Thoracic aorta (tissue), 2 donors: ENCODE data around the gene KCND2. TPM values are rescaled to one million over a fixed set of nuclear protein-coding genes. Genes with fewer than 3 reads are reported as not detected.

Source experiments
- ATAC-seq: fragments of 150-250 bp; one replicate; pipeline ENCODE4 v1.8.0; 2017; ENCODE audit warnings: low read depth; ENCODE audit not compliant: insufficient number of reproducible peaks, low FRiP score
- DNase-seq: peaks from one replicate; pipeline ENCODE4 v3.0.0-alpha.2; 2020; ENCODE audit warnings: low spot score
- H3K27ac ChIP-seq, 2 donors: fragments of 200-600 bp; sonication (generic); 1 replicate in 1 of 2; 2 replicates in 1 of 2; pipeline ENCODE4 v1.5.1; 2016; ENCODE audit warnings: mild to moderate bottlenecking in 2 of 2, moderate library complexity in 2 of 2
- H3K27me3 ChIP-seq: fragments of 200-600 bp; sonication (generic); replicated peaks from 2 replicates; pipeline ENCODE4 v1.6.0; 2016; ENCODE audit warnings: mild to moderate bottlenecking; ENCODE audit not compliant: insufficient read depth
- H3K36me3 ChIP-seq: fragments of 200-600 bp; sonication (generic); one replicate; pipeline ENCODE4 v1.5.1; 2016
- H3K4me1 ChIP-seq, 2 donors: fragments of 200-600 bp; sonication (generic); 1 replicate in 1 of 2; 2 replicates in 1 of 2; pipeline versions ENCODE4 v1.5.1 to v1.6.0; 2016; ENCODE audit warnings: low read depth in 2 of 2, mild to moderate bottlenecking in 1 of 2; ENCODE audit not compliant: control insufficient read depth in 1 of 2
- H3K4me3 ChIP-seq: fragments of 200-600 bp; sonication (generic); 2 replicates; pipeline ENCODE4 v1.5.1; 2016; ENCODE audit warnings: mild to moderate bottlenecking
- H3K9me3 ChIP-seq: fragments of 200-600 bp; sonication (generic); 2 replicates; pipeline ENCODE4 v1.5.1; 2016
- total RNA-seq, 2 donors: library from RNA; depleted of rRNA; stranded (reverse); fragments of >200 nt; gene quantifications; one replicate each; pipeline versions ENCODE4 v1.1.0 to v1.2.3, GENCODE V29; 2016
- TF ChIP-seq, protein P1 (sequence below): fragments of 200-600 bp; sonication (generic); IDR thresholded peaks from one replicate; pipeline ENCODE4 v1.5.1; 2019; ENCODE audit warnings: antibody characterized with exemption

KCND2 gene
- total RNA-seq, 2 donors from 2014 or later, result 0.14 to 0.99 TPM

DNA sequence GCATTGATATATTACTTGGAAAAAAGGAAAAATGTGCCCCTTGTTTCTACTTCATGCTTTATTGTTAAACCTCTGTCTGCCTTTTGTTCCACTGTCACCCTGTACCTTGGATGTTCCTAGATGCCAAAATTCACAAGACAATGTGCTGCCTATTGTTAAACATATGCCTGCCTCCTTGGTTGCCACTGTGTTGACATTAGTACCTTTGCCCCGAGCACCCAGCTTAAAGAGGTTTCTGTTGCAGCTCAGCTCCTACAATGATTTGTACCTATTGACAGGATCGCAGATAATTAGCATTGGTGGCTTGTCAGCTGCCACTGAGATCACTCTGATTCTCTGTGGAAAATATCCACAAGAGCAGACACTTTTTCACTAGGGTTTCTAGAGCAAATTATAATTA, 188.0 kb downstream of the KCND2 start:
- TF ChIP-seq, protein P1, sequence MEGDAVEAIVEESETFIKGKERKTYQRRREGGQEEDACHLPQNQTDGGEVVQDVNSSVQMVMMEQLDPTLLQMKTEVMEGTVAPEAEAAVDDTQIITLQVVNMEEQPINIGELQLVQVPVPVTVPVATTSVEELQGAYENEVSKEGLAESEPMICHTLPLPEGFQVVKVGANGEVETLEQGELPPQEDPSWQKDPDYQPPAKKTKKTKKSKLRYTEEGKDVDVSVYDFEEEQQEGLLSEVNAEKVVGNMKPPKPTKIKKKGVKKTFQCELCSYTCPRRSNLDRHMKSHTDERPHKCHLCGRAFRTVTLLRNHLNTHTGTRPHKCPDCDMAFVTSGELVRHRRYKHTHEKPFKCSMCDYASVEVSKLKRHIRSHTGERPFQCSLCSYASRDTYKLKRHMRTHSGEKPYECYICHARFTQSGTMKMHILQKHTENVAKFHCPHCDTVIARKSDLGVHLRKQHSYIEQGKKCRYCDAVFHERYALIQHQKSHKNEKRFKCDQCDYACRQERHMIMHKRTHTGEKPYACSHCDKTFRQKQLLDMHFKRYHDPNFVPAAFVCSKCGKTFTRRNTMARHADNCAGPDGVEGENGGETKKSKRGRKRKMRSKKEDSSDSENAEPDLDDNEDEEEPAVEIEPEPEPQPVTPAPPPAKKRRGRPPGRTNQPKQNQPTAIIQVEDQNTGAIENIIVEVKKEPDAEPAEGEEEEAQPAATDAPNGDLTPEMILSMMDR, result no peak
- Histone ChIP-seq H3K27me3 (no peaks in the 10 kb centered on the region), H3K9me3 (no peaks in the 10 kb centered on the region), H3K4me3 (no peak overlapping the region), H3K27ac (no peak overlapping the region), H3K36me3 (no peaks in the 10 kb centered on the region), H3K4me1 (no peaks in the 10 kb centered on the region)
- ATAC-seq (no peak), DNase-seq (no peak)

- no peak overlapping the region for H3K4me3 ChIP-seq
- TF ChIP-seq, protein P1, result no peak
- ATAC-seq (no peak), DNase-seq (no peak)
- no peaks in the 10 kb centered on the region for H3K9me3 ChIP-seq
- no peaks in the 10 kb centered on the region for H3K27me3 ChIP-seq
- H3K4me1 ChIP-seq, result no peaks in the 10 kb centered on the region
- no peaks in the 10 kb centered on the region for H3K36me3 ChIP-seq
- H3K27ac ChIP-seq, result no peak overlapping the region
Observed at GRCh38 chr7:120462991-120463390, 190.0 kb downstream of the KCND2 start.

DNA sequence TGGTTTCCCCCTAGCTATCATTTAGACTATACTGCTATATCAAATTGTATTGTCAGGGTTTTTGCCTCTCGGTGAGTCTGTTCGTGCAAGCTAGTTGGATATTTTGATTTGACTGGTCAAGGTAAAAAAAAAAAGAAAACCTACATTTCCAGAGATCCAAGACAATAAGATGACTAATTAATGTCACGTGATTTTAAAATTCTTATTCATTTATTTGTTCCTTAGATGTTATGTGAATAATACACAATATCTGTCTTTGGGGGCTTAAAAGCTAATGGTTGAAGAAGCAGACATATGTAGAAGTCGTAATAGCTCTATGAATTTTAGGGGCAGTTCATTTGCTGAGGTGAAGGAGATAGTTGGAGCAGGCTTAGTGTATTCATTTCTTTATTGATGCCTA, 191.1 kb downstream of the KCND2 start:
- TF ChIP-seq, protein P1, result no peak
- Histone ChIP-seq H3K4me1 (no peaks in the 10 kb centered on the region), H3K4me3 (no peak overlapping the region), H3K9me3 (no peaks in the 10 kb centered on the region), H3K27me3 (no peaks in the 10 kb centered on the region), H3K36me3 (no peaks in the 10 kb centered on the region), H3K27ac (no peak overlapping the region)
- no peak for DNase-seq
- no peak for ATAC-seq

DNA sequence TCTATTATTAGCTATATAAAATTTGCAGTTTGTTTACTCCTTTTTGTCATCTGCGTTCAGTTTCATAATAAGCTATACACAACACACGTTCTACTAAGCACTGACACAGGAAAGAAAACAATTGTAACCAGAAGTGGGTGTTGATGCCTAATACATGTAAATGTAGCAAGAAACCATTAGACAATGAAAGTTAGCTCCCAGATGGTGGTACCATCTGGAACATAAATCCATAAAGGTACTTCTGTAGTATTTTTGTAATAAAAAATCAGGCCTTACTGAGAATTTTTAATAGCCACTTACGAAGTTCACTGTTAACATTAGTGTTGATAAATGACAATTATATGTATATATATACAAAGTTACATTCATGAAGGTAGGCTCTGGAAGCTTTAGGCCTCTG, 194.7 kb downstream of the KCND2 start:
- Histone ChIP-seq H3K27ac (no peak overlapping the region), H3K4me3 (no peak overlapping the region), H3K9me3 (no peaks in the 10 kb centered on the region), H3K4me1 (no peaks in the 10 kb centered on the region), H3K27me3 (no peaks in the 10 kb centered on the region), H3K36me3 (no peaks in the 10 kb centered on the region)
- TF ChIP-seq, protein P1, result no peak
- ATAC-seq, result no peak
- DNase-seq, result no peak

GRCh38 chr7:120468611-120469010, 195.6 kb downstream of the KCND2 start:
- Histone ChIP-seq H3K4me1 (no peaks in the 10 kb centered on the region), H3K4me3 (no peak overlapping the region), H3K27me3 (no peaks in the 10 kb centered on the region), H3K9me3 (no peaks in the 10 kb centered on the region), H3K27ac (no peak overlapping the region), H3K36me3 (no peaks in the 10 kb centered on the region)
- DNase-seq, result no peak
- TF ChIP-seq, protein P1, result no peak
- ATAC-seq, result no peak
